ENCODE results near the gene TRPM3.

The TRPM3 gene

DNA sequence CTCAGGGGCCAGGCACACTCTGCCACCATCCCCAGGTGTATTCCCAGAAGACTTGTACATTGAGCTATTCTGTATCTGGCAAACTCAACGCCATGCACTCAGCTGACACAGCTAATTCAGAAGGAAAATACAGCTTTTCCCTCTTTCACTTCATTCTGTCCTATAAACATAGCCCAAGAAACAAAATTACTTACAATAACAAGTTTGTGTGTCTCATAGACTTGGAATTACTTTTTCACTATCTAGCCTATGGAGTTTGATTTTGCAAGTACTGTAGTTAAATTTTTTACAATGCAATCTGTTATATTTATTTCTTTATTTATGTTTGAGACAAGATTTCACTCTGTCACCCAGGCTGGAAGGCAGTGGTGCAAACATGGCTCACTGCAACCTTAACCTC, 581.9 kb downstream of the TRPM3 start:
- DNase-seq (ENCODE audit: low read depth, low spot score), result no peak
- CTCF ChIA-PET, result interaction anchor here (3.9 kb wide), 1 partner anchor 55 kb away, joined by 9 read pairs; no protein-coding TSS in a partner anchor
- POLR2A ChIA-PET, result no interaction called here
- no peak overlapping the region for H3K4me3 ChIP-seq (ENCODE audit: low read depth, low read length)
- TF ChIP-seq, protein P1, sequence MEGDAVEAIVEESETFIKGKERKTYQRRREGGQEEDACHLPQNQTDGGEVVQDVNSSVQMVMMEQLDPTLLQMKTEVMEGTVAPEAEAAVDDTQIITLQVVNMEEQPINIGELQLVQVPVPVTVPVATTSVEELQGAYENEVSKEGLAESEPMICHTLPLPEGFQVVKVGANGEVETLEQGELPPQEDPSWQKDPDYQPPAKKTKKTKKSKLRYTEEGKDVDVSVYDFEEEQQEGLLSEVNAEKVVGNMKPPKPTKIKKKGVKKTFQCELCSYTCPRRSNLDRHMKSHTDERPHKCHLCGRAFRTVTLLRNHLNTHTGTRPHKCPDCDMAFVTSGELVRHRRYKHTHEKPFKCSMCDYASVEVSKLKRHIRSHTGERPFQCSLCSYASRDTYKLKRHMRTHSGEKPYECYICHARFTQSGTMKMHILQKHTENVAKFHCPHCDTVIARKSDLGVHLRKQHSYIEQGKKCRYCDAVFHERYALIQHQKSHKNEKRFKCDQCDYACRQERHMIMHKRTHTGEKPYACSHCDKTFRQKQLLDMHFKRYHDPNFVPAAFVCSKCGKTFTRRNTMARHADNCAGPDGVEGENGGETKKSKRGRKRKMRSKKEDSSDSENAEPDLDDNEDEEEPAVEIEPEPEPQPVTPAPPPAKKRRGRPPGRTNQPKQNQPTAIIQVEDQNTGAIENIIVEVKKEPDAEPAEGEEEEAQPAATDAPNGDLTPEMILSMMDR (IDR thresholded peaks at IDR 0.05; ENCODE audit: insufficient read depth, low read length, missing control alignments), result no peak

DNA sequence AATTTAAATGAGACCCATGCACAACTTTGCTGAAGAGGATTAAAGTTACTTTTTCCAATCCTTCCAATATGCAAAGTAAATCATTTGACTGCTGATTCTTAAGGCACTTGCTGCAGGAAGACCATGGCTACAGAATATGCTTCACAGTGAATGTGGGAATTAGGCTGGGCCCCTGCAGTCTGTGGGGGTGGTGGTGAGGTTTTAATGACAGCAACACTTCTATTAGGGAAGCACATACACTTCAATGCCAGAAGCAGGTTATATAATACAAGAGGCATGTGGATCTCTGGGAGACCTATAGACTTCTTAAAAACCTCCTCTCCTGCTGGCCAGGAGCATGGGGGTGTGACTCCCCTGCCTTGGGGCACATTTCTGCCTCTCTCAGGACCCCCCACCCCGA, 582.4 kb downstream of the TRPM3 start:
- ChIA-PET CTCF (interaction anchor here (1.0 to 3.9 kb wide), 2 partner anchors 47 to 54 kb away, joined by 3 to 9 read pairs; no protein-coding TSS in a partner anchor), POLR2A (interaction anchor here (0.6 kb wide), 1 partner anchor 16 kb away, joined by 3 read pairs; no protein-coding TSS in a partner anchor)
- no peak overlapping the region for H3K4me3 ChIP-seq (ENCODE audit: low read depth, low read length)
- TF ChIP-seq, protein P1 (IDR thresholded peaks at IDR 0.05; ENCODE audit: insufficient read depth, low read length, missing control alignments), result no peak
- no peak for DNase-seq (ENCODE audit: low read depth, low spot score)

- DNase-seq (ENCODE audit: low read depth, low spot score), result no peak
- CTCF ChIA-PET, result interaction anchor here (1.5 to 3.9 kb wide), 2 partner anchors 13 to 52 kb away, joined by 3 to 9 read pairs; no protein-coding TSS in a partner anchor
- H3K4me3 ChIP-seq (ENCODE audit: low read depth, low read length), result no peak overlapping the region
- POLR2A ChIA-PET, result no interaction called here
- TF ChIP-seq, protein P1 (IDR thresholded peaks at IDR 0.05; ENCODE audit: insufficient read depth, low read length, missing control alignments), result no peak
Measured at GRCh38 chr9:70537084-70537483, 584.3 kb downstream of the TRPM3 start.

DNA sequence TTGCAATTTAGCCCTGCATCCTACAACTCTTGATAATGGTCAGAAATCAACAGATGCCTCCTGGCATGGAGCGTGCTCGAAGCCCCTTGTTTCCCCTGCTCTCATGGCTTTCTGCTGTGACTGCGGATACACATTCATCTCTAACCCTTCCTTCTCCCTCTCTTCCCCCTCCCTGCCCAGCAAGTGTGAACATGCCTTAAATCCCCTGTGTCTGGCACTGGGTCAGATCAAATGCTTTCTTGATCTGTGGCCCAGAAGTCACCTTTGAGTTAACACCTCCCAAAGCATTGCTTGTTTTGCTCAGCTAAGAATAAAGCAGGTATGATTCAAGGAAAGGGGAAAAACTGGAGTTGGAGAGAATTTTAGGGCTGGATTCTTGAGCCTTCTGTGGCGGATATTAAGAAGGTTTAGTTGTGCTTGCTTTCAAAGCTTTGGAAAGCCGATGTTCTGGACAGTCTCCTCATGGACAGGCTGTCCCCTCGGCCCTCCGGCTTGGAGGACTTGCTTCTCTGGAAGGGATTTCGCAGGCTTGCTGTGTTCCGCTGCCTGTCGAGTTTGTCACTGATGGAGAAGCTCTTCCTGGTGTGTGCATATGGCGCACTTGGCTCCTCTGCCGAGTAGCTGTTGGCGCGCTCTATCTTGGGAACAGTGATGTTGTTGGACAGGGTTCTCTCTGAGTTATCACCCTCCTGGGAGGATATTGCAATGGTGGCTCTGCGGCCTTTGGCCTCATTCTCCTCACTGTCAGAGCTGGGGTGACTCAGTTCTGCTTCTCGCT, 585.7 kb downstream of the TRPM3 start:
- DNase-seq (ENCODE audit: low read depth, low spot score), result no peak
- CTCF ChIA-PET, result interaction anchor here (0.7 to 3.9 kb wide), 5 partner anchors 11 to 51 kb away, joined by 3 to 9 read pairs (median 3); no protein-coding TSS in a partner anchor
- POLR2A ChIA-PET, result no interaction called here

DNA sequence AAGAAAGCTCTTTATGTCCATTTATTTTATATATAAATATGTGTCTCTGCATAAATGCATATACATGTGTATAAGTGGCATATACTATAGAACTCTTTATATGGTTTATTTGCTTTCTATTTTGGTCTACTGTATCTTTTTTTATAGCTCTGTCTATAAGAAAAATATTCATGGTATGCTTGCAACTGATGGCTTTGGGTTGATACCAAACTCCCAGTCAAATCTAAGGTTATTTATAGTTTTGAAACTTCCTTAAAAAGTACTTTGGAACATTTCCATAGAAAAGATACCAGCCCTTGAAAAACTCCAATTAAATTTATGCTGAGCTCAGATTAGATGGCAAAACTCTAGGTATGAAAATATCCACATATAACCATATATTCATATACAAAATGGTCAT, 587.0 kb downstream of the TRPM3 start:
- CTCF ChIA-PET, result no interaction called here
- TF ChIP-seq, protein P1 (IDR thresholded peaks at IDR 0.05; ENCODE audit: insufficient read depth, low read length, missing control alignments), result no peak
- no peak overlapping the region for H3K4me3 ChIP-seq (ENCODE audit: low read depth, low read length)
- POLR2A ChIA-PET, result interaction anchor here (0.6 to 1.4 kb wide), 3 partner anchors 18 to 115 kb away, joined by 3 to 4 read pairs (median 4); no protein-coding TSS in a partner anchor
- DNase-seq (ENCODE audit: low read depth, low spot score), result peak; percentile 36

More for the DNA sequence above, 585.7 kb downstream of the TRPM3 start:
- H3K4me3 ChIP-seq (ENCODE audit: low read depth, low read length), result no peak overlapping the region
- TF ChIP-seq, protein P1 (IDR thresholded peaks at IDR 0.05; ENCODE audit: insufficient read depth, low read length, missing control alignments), result no peak

GRCh38 chr9:70534061-70534460, 587.4 kb downstream of the TRPM3 start:
- POLR2A ChIA-PET, result interaction anchor here (0.6 to 1.4 kb wide), 3 partner anchors 19 to 115 kb away, joined by 3 to 4 read pairs (median 4); no protein-coding TSS in a partner anchor

More at GRCh38 chr9:70534061-70534460, 587.4 kb downstream of the TRPM3 start:
- H3K4me3 ChIP-seq (ENCODE audit: low read depth, low read length), result no peak overlapping the region
- CTCF ChIA-PET, result no interaction called here
- TF ChIP-seq, protein P1 (IDR thresholded peaks at IDR 0.05; ENCODE audit: insufficient read depth, low read length, missing control alignments), result no peak
- no peak for DNase-seq (ENCODE audit: low read depth, low spot score)
